ENCODE data around the gene ZBTB26. TPM values are rescaled to one million over a fixed set of nuclear protein-coding genes. Genes with fewer than 3 reads are reported as not detected.

ZBTB26 gene
- total RNA-seq, 4 donors from 2014 or later = 5.3 to 9.0 (median 6.7) TPM

- TF ChIP-seq CTCF (IDR thresholded peaks at IDR 0.05; ENCODE audit: low read depth) = no peak
These were observed 7.4 kb downstream of the ZBTB26 start for GRCh38 chr9:122923947-122924346.

GRCh38 chr9:122922713-122923112 is 8.6 kb downstream of the ZBTB26 start:
- TF ChIP-seq CTCF (IDR thresholded peaks at IDR 0.05; ENCODE audit: low read depth) = no peak

GRCh38 chr9:122918310-122918709 is 13.0 kb downstream of the ZBTB26 start:
- TF ChIP-seq CTCF (IDR thresholded peaks at IDR 0.05; ENCODE audit: low read depth) = no peak

- no peak for TF ChIP-seq CTCF (IDR thresholded peaks at IDR 0.05; ENCODE audit: low read depth)
These were observed 18.2 kb downstream of the ZBTB26 start, which contains the start of gene ZBTB6 for GRCh38 chr9:122912964-122913673. Gene ZBTB6 (minus strand): TSS chr9:122913323. CDS start chr9:122912072, 1,251 bp downstream.

GRCh38 chr9:122912671-122912963 is 18.7 kb downstream of the ZBTB26 start:
- no peak for TF ChIP-seq CTCF (IDR thresholded peaks at IDR 0.05; ENCODE audit: low read depth)

DNA sequence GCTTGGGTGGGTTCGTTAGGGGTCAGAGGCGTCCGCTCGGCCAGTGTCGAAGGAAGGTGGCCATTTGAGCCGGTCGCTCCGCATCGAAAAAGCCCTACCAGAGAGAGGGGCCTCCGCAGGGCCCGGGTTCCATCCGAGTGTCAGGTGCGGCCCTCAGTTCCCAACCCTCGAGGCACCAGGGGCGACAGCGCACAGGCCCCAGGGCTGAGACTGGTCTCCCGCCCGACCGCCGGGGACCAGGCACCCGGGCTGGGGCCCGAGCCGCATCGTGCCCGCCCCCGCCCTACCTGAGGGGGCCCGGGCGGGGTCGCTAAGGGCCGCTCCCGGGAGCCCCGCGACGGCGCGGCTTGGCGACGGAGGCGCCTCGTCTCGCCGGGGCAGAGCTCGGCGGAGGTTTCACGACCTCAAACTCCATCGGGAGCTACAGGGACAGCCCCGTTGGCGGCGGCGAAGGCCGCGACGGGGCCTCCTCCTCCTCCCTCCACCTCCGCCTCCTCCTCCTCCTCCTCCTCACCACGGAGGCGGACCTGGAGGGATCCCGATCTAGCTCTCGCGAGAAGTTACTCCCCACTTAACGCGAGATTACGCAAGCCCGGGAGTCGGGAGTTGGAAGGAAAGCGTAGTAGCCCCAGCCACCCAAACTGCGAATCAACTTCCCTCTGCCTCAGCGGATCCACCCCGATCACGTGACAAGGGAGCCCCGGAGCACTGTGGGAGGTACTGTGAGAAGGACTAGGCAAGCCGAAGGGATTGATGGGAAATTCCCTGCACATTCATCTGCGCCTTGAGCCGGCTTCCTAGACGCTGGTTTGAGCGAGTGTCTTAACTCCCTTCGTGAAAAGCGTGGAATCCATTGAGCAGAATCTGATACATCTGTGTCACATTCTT is 26.2 kb downstream of the ZBTB26 start, which contains the start of gene RC3H2:
TSS of gene RC3H2 (minus strand) at position 537 of the 888 bp plus-strand sequence. CDS start 7,850 bp downstream, outside the sequence.
- TF ChIP-seq CTCF (IDR thresholded peaks at IDR 0.05; ENCODE audit: low read depth) = no peak

- no peak for TF ChIP-seq CTCF (IDR thresholded peaks at IDR 0.05; ENCODE audit: low read depth)
These were observed 26.9 kb downstream of the ZBTB26 start for GRCh38 chr9:122904466-122904822.

Data from subcutaneous adipose tissue (tissue), 4 donors.